Skeletal muscle tissue (tissue), 4 donors: ENCODE results near the gene SYT8. TPM values are rescaled to one million over a fixed set of nuclear protein-coding genes. Genes with fewer than 3 reads are reported as not detected.

Experiments used
- H3K27ac ChIP-seq: one replicate; pipeline ENCODE4 v1.7.0; 2013; ENCODE audit warnings: mild to moderate bottlenecking, low read depth, low read length, inconsistent platforms
- H3K27me3 ChIP-seq, 3 donors: one replicate each; pipeline ENCODE4 v1.7.0; 2013; ENCODE audit warnings: low read length in 3 of 3; ENCODE audit not compliant: control insufficient read depth in 3 of 3, insufficient read depth in 3 of 3
- H3K36me3 ChIP-seq, 3 donors: one replicate each; pipeline ENCODE4 v1.7.0; 2013; ENCODE audit warnings: low read length in 3 of 3; ENCODE audit not compliant: control insufficient read depth in 3 of 3, insufficient read depth in 3 of 3
- H3K4me1 ChIP-seq, 3 donors: one replicate each; pipeline ENCODE4 v1.7.0; 2013; ENCODE audit warnings: low read length in 3 of 3, mild to moderate bottlenecking in 3 of 3; ENCODE audit not compliant: control insufficient read depth in 3 of 3, insufficient read depth in 3 of 3
- H3K4me3 ChIP-seq, 3 donors: one replicate each; pipeline ENCODE4 v1.7.0; 2013; ENCODE audit warnings: low read length in 3 of 3
- H3K9ac ChIP-seq, 3 donors: one replicate each; pipeline ENCODE4 v1.7.0; 2013; ENCODE audit warnings: low read length in 3 of 3, mild to moderate bottlenecking in 3 of 3, moderate library complexity in 2 of 3, low read depth in 1 of 3
- H3K9me3 ChIP-seq, 3 donors: one replicate each; pipeline ENCODE4 v1.7.0; 2013; ENCODE audit warnings: low read length in 3 of 3; ENCODE audit not compliant: control insufficient read depth in 3 of 3
- total RNA-seq: library from RNA; depleted of rRNA; stranded (reverse); fragments of >200 nt; gene quantifications from one replicate; pipeline ENCODE4 v1.2.3, GENCODE V29; 2014
- donor health status: Osteomylitis.

The SYT8 gene, protein sequence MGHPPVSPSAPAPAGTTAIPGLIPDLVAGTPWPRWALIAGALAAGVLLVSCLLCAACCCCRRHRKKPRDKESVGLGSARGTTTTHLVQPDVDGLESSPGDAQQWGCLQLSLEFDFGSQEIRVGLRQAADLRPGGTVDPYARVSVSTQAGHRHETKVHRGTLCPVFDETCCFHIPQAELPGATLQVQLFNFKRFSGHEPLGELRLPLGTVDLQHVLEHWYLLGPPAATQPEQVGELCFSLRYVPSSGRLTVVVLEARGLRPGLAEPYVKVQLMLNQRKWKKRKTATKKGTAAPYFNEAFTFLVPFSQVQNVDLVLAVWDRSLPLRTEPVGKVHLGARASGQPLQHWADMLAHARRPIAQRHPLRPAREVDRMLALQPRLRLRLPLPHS
- total RNA-seq = not detected

GRCh38 chr11:1834779-1835670 lies at the start of gene SYT8:
SYT8 (plus strand) TSS chr11:1834990; CDS start chr11:1835106, 116 bp downstream.
- no peak within 1 kb of the TSS for H3K9ac ChIP-seq
- H3K9me3 ChIP-seq = no peaks in the 10 kb centered on the region
- H3K27me3 ChIP-seq = peaks cover 0 to 5% (median 4%) of the 10 kb centered on the region in 3 donors
- H3K4me3 ChIP-seq = no peak within 1 kb of the TSS
- H3K36me3 ChIP-seq = no peaks in the 10 kb centered on the region
- H3K4me1 ChIP-seq = peaks cover 9 to 30% (median 17%) of the 10 kb centered on the region in 3 donors
- H3K27ac ChIP-seq = no peak within 1 kb of the TSS

DNA sequence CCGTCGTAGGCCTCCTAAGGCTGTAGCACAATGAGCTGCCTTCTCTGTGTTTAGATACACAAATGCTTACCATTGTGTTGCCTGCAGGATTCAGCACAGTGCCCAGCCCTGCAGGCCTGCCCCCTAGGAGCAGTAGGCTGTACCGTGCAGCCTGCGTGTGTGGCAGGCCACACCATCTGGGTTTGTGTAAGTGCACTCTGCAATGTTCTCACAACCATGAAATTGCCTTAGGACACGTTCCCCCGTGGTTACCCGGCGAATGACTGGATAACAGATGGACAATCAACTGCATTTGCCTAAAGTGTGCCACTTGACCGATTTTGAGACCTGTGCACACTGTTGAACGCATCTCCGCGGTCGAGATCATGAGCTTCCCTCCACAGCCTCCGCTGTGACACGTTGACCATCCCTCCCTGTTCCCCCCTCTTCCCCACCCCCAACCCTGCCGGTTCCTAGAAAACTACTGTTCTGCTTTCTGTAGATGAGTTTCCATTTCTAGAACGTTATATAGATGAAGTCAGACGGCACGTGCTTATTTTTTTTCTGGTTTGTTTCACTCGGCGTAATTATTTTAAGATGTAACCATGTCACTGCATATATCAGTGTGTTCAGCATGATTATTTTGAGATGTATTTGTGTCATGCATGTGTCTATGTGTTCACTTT lies 48.9 kb upstream of the SYT8 start:
- peaks cover 0 to 2% (median under 1%) of the 10 kb centered on the region in 3 donors for H3K4me1 ChIP-seq
- peaks cover 0 to 8% (median 0%) of the 10 kb centered on the region in 3 donors for H3K27me3 ChIP-seq
- H3K27ac ChIP-seq = no peak overlapping the region
- H3K9ac ChIP-seq = no peak overlapping the region
- no peaks in the 10 kb centered on the region for H3K36me3 ChIP-seq
- no peaks in the 10 kb centered on the region for H3K9me3 ChIP-seq
- no peak overlapping the region for H3K4me3 ChIP-seq

DNA sequence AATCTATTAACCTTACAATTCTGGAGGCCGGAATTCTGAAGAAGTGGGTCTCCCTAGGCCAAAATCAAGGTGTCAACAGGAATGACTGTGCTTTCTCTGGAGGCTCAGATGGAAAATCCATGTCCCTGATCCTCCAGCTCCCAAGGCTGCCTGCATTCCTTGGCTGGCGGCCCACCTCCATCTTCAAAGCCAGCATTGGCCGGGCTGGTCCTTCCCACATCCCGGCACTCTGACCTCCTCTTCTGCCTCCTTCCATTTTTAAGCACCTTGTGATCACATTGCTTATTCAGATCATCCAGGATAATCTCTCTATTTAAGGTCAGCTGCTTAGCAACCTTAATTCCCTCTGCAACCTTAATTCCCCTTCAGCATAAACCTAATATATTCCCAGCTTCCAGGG lies 48.3 kb upstream of the SYT8 start:
- no peak overlapping the region for H3K27ac ChIP-seq
- H3K27me3 ChIP-seq = peaks cover 0 to 5% (median 0%) of the 10 kb centered on the region in 3 donors
- no peak overlapping the region for H3K9ac ChIP-seq
- no peaks in the 10 kb centered on the region for H3K9me3 ChIP-seq
- peaks cover 0 to 2% (median 0%) of the 10 kb centered on the region in 3 donors for H3K4me1 ChIP-seq
- H3K4me3 ChIP-seq = no peak overlapping the region
- no peaks in the 10 kb centered on the region for H3K36me3 ChIP-seq

DNA sequence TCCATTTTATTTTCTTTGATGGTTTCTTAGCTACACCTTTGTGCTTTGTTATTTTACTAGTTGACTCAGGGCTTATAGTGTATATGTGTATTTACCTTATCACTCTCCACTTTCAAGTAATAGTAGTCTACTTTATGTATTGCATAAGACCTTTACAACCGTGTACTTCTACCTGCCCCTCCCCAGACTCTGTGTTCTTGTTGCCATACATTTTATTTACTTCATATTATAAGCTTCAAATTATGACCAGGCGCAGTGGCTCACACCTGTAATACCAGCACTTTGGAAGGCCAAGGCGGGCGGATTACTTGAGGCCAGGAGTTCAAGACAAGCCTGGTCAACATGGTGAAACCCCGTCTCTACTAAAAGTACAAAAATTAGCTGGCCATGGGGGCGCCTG lies 42.9 kb upstream of the SYT8 start:
- no peak overlapping the region for H3K27ac ChIP-seq
- H3K27me3 ChIP-seq = peaks cover 9 to 17% (median 12%) of the 10 kb centered on the region in 3 donors
- no peak overlapping the region for H3K4me3 ChIP-seq
- H3K9me3 ChIP-seq = no peaks in the 10 kb centered on the region
- no peak overlapping the region for H3K9ac ChIP-seq
- H3K4me1 ChIP-seq = no peaks in the 10 kb centered on the region
- H3K36me3 ChIP-seq = no peaks in the 10 kb centered on the region

GRCh38 chr11:1792461-1792860 lies 42.3 kb upstream of the SYT8 start:
- H3K4me3 ChIP-seq = no peak overlapping the region
- H3K27ac ChIP-seq = no peak overlapping the region
- H3K27me3 ChIP-seq = peaks cover 9 to 19% (median 15%) of the 10 kb centered on the region in 3 donors

DNA sequence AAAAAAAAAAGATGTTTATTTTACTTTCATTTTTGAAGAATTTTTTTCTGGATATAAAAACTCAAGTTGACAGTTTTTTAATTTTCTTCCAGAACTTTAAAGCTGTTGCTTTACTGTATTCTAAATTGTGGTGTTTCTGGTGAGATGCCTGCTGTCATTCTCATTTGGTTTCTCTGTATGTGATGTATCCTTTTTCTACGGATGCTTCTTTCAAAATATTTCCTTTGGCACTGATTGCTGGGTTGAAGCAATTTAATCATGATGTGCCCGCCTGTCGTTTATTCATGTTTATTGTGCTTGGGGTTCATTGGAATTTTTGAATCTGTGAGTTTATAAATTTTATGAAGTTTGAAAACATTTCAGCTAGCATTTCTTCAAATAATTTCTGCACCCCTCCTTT lies 41.7 kb upstream of the SYT8 start:
- Histone ChIP-seq H3K4me3 (no peak overlapping the region), H3K27ac (no peak overlapping the region), H3K9me3 (no peaks in the 10 kb centered on the region), H3K9ac (no peak overlapping the region), H3K4me1 (no peaks in the 10 kb centered on the region), H3K36me3 (no peaks in the 10 kb centered on the region), H3K27me3 (peaks cover 9 to 20% (median 18%) of the 10 kb centered on the region in 3 donors)

More at GRCh38 chr11:1792461-1792860, 42.3 kb upstream of the SYT8 start:
- Histone ChIP-seq H3K4me1 (no peaks in the 10 kb centered on the region), H3K9ac (no peak overlapping the region), H3K9me3 (no peaks in the 10 kb centered on the region), H3K36me3 (no peaks in the 10 kb centered on the region)

DNA sequence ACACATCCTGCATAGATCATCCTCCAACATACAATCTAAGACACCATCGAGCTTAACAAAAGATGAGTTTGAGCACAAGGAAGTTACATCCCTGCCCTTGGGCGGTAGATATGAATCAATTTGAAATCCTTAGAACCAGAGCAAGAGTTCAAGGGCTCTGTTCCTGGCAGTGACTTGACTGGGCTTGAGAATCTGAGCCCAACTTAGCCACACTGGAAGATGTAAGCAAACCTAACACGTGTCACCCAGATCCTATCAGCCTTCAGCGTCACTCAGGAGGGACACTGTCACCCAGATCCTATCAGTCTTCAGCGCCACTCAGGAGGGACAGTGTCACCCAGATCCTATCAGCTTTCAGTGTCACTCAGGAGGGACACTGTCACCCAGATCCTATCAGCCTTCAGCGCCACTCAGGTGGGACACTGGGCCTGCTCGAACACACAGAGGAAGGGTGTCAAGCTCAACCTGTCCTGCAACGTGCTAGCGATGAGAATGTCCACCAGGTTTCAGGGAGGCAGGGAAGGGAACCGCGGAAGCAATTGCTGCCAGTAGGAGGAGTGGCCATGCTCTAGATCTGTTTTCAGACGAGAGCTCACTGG lies 38.3 kb upstream of the SYT8 start:
- H3K9ac ChIP-seq = no peak overlapping the region
- peaks cover 9 to 24% (median 16%) of the 10 kb centered on the region in 3 donors for H3K27me3 ChIP-seq

DNA sequence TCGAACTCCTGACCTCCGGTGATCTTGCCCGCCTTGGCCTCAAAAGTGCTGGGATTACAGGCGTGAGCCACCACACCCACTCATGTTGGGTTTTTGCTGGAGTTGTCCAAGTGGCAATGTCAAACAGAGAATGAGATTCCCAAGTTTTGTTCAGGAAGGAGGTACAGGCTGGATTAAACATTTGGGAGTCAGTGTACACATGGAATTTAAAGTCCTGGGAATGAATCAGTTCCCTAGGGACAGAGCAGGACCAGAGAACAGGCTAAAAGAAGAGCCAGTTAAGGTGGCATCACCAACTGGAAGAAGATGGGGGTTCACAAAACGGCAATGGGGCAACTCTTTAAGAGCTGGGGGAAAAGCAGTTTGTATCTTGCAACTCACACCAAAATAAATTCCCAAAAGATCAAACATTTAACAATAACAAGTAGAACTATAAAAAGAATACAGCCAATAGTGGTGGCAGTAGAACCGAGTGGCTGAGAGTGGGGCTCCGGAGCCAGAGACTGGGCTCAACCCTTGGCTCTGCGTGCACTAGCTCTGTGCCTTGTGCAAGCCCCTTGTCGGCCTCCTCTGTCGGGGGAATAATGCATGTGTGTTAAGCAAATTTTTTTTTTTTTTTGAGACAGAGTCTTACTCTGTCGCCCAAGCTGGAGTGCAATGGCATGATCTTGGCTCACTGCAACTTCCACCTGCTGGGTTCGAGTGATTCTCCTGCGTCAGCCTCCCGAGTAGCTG lies 37.2 kb upstream of the SYT8 start:
- Histone ChIP-seq H3K9ac (no peak overlapping the region), H3K36me3 (no peaks in the 10 kb centered on the region), H3K27me3 (peaks cover 9 to 24% (median 16%) of the 10 kb centered on the region in 3 donors), H3K4me1 (no peaks in the 10 kb centered on the region), H3K27ac (no peak overlapping the region), H3K9me3 (no peaks in the 10 kb centered on the region), H3K4me3 (no peak overlapping the region)

More for the DNA sequence above, 38.3 kb upstream of the SYT8 start:
- no peaks in the 10 kb centered on the region for H3K36me3 ChIP-seq
- no peak overlapping the region for H3K4me3 ChIP-seq
- H3K27ac ChIP-seq = no peak overlapping the region
- H3K4me1 ChIP-seq = no peaks in the 10 kb centered on the region
- no peaks in the 10 kb centered on the region for H3K9me3 ChIP-seq

GRCh38 chr11:1803246-1803645 lies 31.5 kb upstream of the SYT8 start:
- H3K4me1 ChIP-seq = no peaks in the 10 kb centered on the region
- H3K27me3 ChIP-seq = peaks cover 26 to 33% (median 28%) of the 10 kb centered on the region in 3 donors
- H3K36me3 ChIP-seq = no peaks in the 10 kb centered on the region
- no peak overlapping the region for H3K4me3 ChIP-seq
- H3K9ac ChIP-seq = no peak overlapping the region
- H3K9me3 ChIP-seq = no peaks in the 10 kb centered on the region
- H3K27ac ChIP-seq = no peak overlapping the region
